Loucy (cell line): ENCODE results near the gene FAM107B.

Experiments used
- EZH2phosphoT487 ChIP-seq: fragments of 200-600 bp; IDR thresholded peaks from 2 replicates; pipeline ENCODE4 v1.6.1; 2018; ENCODE audit warnings: antibody characterized with exemption, mild to moderate bottlenecking, moderate library complexity, borderline replicate concordance
- TF ChIP-seq, protein P1 (sequence below): fragments of 200-600 bp; sonication (generic); conservative IDR thresholded peaks from 2 replicates; pipeline ENCODE4 v1.5.1; 2014; ENCODE audit warnings: mild to moderate bottlenecking, antibody characterized with exemption, low read length

DNA sequence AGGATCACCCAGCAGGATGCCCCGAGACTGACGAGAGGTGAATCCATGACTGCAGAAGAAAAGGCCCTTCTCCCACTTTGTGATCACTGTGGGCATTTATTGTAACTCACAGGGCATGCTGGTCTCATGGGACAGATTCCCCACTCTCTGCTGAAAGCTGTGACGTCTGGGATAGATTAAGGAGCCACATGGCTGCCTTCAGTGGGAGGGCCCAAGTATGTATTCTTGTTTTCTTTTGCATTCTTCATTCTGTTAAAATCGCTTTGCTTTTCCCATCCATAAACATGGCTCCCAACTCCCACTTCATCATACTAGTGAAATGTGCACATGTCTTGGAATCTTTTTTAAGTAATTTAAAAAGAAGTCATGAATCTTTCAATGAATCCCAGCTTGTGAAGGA is 67.2 kb downstream of the FAM107B start:
- TF ChIP-seq, protein P1, sequence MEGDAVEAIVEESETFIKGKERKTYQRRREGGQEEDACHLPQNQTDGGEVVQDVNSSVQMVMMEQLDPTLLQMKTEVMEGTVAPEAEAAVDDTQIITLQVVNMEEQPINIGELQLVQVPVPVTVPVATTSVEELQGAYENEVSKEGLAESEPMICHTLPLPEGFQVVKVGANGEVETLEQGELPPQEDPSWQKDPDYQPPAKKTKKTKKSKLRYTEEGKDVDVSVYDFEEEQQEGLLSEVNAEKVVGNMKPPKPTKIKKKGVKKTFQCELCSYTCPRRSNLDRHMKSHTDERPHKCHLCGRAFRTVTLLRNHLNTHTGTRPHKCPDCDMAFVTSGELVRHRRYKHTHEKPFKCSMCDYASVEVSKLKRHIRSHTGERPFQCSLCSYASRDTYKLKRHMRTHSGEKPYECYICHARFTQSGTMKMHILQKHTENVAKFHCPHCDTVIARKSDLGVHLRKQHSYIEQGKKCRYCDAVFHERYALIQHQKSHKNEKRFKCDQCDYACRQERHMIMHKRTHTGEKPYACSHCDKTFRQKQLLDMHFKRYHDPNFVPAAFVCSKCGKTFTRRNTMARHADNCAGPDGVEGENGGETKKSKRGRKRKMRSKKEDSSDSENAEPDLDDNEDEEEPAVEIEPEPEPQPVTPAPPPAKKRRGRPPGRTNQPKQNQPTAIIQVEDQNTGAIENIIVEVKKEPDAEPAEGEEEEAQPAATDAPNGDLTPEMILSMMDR: no peak
- no peak for TF ChIP-seq EZH2phosphoT487
